Activated CD8-positive, alpha-beta memory T cell treated with anti-CD3 and anti-CD28 coated beads, Interleukin-2, amount 50 U/mL, for 4 hours (primary cell): ENCODE results near the gene ZNF365.
A peak's percentile ranks its signal among the peaks of the same experiment; 100 is the strongest.
"Not testable (repeated sequence)": the region's sequence is repeated elsewhere in the genome, so short reads cannot be mapped to it uniquely, and the experiment has no call there.

Source experiments
- DNase-seq: peaks from one replicate; pipeline ENCODE4 v3.0.0-alpha.2; 2020

Gene ZNF365

GRCh38 chr10:62373995-62374861 lies at the start of gene ZNF365:
TSS of gene ZNF365 (plus strand) at chr10:62374369. CDS start at chr10:62376194, 1,825 bp downstream.
- DNase-seq: peak; percentile 23

GRCh38 chr10:62326176-62326575 lies 48.0 kb upstream of the ZNF365 start:
- DNase-seq: no peak

GRCh38 chr10:62327885-62328284 lies 46.3 kb upstream of the ZNF365 start:
- DNase-seq: no peak

GRCh38 chr10:62330213-62330612 lies 44.0 kb upstream of the ZNF365 start:
- DNase-seq: no peak

- DNase-seq: no peak
Measured at GRCh38 chr10:62332406-62332805, 41.8 kb upstream of the ZNF365 start.

- DNase-seq: no peak
Measured at GRCh38 chr10:62333135-62333889, 40.9 kb upstream of the ZNF365 start.

GRCh38 chr10:62333988-62334682 lies 40.0 kb upstream of the ZNF365 start:
- DNase-seq: no peak

- no peak for DNase-seq
Measured at GRCh38 chr10:62335326-62335725, 38.8 kb upstream of the ZNF365 start.

- no peak for DNase-seq
Measured at GRCh38 chr10:62336404-62336803, 37.8 kb upstream of the ZNF365 start.

- DNase-seq: no peak
Measured at GRCh38 chr10:62341419-62341818, 32.8 kb upstream of the ZNF365 start.

GRCh38 chr10:62343000-62343399 lies 31.2 kb upstream of the ZNF365 start:
- no peak for DNase-seq

GRCh38 chr10:62348029-62348428 lies 26.1 kb upstream of the ZNF365 start:
- no peak for DNase-seq

GRCh38 chr10:62352356-62352970 lies 21.7 kb upstream of the ZNF365 start:
- no peak for DNase-seq

- DNase-seq: no peak
Measured at GRCh38 chr10:62354916-62355315, 19.3 kb upstream of the ZNF365 start.

- DNase-seq: no peak
Measured at GRCh38 chr10:62356447-62356846, 17.7 kb upstream of the ZNF365 start.

GRCh38 chr10:62358151-62358550 lies 16.0 kb upstream of the ZNF365 start:
- DNase-seq: not testable (repeated sequence)

GRCh38 chr10:62373639-62373994 lies 552 bp upstream of the ZNF365 start:
- DNase-seq: no peak

- no peak for DNase-seq
Measured at GRCh38 chr10:62374862-62375710, 917 bp downstream of the ZNF365 start.

GRCh38 chr10:62376071-62377025 lies 2.2 kb downstream of the ZNF365 start:
- no peak for DNase-seq

- no peak for DNase-seq
Measured at GRCh38 chr10:62377026-62377415, 2.9 kb downstream of the ZNF365 start.

GRCh38 chr10:62377966-62378365 lies 3.8 kb downstream of the ZNF365 start:
- DNase-seq: no peak
